Tibial nerve (tissue), 4 donors: ENCODE data around the gene ARL14EPL.

Experiments used
- CTCF ChIP-seq, 5 experiments: fragments of 200-600 bp in 3 of 5; fragments of 450-650 bp in 2 of 5; sonication (generic) in 3 of 5; IDR thresholded peaks; one replicate each; pipeline ENCODE4 v1.5.1; 2016 to 2019; ENCODE audit warnings: antibody characterized with exemption in 5 of 5, mild to moderate bottlenecking in 3 of 5, moderate library complexity in 2 of 5
- EP300 ChIP-seq, 2 donors: sonication (generic); formaldehyde crosslinking; IDR thresholded peaks; one replicate each; pipeline ENCODE4 v1.6.1; 2017; ENCODE audit warnings: antibody characterized with exemption in 2 of 2, mild to moderate bottlenecking in 1 of 2

GRCh38 chr5:116088062-116088461 lies 55.8 kb downstream of the ARL14EPL start:
- TF ChIP-seq CTCF (IDR thresholded peaks at IDR 0.05) (no peak), EP300 (IDR thresholded peaks at IDR 0.05) (no peak)
